Measurements from ENCODE around the gene SUCO.
A peak's percentile ranks its signal among the peaks of the same experiment; 100 is the strongest.
"Not testable (repeated sequence)": the region's sequence is repeated elsewhere in the genome, so short reads cannot be mapped to it uniquely, and the experiment has no call there.

SUCO gene

DNA sequence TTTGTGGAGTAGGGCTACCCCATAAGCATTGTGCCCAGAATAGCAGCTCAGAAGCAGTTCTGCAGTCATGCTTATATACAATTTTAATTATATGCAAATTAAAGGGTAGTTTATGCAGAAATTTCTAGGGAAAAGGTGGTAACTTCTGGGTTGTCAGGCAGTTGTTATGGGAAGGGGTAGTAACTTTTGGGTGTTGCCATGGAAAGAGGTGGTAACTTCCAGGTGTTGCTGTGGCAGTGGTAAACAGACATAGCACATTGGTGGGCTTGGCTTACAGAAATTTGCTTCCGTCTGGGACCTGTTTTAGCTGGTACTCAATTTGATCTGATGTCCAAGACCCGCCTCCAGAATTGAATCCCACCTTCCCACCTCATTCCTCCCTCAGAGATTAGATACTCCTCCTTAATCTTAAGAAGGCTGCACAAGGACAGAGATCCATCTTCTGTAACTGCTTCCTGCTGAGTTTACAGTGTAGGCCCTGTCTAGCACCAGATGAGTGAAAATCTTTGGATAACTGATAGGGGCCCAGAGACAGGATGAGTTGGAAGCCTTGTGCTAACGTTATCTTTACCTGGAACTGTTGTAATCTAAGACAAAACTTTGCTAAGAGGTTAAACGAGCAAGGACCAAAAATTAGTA is 26.7 kb downstream of the SUCO start:
- no peak for DNase-seq (ENCODE audit: low spot score)

DNA sequence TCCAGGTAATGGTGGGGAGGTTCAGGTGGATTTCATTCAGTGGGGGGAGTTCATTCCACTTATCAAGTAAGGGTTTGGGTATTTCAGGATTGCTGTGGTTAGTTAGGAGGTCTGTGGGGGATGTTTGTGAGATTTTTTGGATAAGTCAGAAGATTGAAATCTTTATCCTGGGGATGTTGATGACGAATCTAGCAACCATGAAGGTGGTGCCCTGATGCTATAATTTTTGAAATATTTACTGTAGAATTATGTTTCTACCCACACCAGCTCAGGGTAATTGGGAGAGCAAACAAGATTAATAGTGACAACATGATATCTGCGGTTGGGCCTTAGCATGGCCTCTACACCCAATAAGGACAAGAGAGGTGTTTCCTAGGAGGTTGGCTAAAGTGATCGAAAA is 28.3 kb downstream of the SUCO start:
- DNase-seq (ENCODE audit: low spot score), result no peak

DNA sequence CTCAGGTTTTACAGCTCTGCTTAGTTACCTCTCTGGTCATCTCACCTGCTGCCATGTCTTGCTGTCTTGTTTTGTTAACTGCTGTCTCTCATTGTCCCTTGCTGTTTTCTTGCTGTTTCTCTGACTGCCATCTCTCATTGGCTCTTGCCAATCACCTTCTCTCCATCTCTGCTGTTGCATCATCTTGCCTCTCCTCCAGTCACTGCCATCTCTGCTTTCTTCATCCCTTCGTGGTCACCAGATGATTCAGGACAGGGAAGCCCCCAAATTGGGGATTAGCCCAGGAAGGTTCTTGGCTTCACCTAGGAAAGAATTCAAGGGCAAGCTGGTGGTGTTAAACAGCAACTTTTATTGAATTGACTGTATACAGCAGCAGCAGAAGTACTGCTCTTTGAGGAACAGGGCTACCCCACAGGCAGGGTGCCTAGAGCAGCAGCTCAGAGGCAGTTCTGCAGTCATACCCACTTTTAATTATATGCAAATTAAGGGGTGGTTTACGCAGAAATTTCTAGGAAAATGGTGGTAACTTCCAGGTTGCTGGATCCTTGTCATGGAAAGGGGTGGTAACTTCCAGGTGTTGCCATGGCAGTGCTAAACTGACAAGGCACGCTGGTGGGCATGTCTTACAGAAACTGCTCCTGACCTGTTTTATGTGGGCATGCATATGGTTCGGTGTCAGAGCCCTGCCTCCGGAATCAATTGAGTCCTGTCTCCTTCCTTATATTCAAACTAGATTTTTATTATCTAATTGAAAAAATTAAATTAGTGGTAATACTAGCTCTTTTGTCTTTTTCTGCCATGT is 33.4 kb downstream of the SUCO start:
- DNase-seq (ENCODE audit: low spot score), result no peak

DNA sequence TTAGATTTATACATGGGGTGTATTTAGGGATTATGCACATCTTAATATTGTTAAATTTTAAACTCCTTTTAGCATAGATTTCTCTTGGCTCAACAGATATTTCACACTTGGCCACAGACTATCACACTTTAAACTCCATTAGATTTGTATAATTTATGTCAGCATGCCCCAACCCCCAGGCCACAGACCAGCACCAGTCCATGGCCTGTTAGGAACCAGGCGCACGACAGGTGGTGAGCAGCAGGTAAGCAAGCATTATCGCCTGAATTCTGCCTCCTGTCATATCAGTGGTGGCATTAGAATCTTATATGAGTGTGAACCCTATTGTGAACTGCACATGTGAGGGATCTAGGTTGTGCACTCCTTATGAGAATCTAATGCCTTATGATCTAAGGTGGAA is 34.8 kb downstream of the SUCO start:
- DNase-seq (ENCODE audit: low spot score), result no peak

DNA sequence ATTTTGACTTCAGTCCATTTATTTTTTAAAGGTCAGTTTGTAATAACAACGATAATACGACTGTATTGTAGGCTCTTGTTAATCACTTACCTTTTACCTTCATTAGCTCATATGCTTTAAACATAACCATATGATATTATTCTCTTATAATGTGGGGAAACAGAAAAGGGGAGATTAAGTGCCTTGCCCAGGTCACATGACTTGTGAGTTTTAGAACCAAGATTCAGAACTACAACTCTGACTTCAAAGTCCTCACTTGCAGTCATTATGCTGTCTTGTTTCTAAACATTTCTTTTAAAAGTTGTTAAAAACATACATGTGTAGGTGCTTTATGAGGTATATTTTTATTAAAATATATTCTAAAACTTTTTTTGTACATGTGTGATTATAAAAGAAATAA is 41.1 kb downstream of the SUCO start:
- DNase-seq (ENCODE audit: low spot score), result no peak

DNA sequence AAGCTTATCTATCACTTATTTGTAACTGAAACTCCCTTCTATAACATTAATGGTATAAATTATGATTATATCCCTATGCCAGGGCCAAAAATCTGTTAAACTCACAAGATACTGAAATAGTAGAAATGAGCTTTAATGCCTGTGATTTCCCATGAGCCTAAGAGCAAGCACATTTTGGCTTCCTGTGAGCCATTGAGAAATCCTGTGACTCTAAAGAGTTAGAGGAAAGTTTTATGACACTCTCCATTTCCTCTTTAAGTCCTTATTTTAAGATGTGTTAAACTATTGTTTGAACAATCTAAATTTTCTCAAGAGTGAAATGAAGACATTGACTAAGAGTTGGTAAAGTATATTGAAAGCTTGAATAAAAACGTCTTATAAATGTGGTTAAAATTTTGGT is 45.6 kb downstream of the SUCO start:
- DNase-seq (ENCODE audit: low spot score), result no peak

DNA sequence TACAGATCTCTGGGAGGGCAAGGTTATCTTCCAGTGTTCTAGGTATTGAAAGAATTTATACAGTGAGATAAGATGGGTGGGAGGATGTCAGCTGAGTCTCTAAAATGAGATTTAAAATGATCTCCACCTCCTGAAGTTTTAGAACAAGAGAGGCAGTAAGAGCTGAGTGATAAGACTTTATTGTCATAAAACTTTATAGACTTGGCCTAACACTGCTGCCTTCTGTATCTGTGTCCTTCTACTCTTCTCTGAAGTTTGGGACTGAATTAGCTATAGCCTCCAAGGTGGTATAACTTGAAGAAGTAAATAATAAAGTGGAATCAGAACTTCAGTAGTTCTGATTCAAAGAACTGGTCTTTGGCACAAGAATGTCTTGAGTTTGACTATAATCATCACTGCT is 48.3 kb downstream of the SUCO start:
- no peak for DNase-seq (ENCODE audit: low spot score)

DNA sequence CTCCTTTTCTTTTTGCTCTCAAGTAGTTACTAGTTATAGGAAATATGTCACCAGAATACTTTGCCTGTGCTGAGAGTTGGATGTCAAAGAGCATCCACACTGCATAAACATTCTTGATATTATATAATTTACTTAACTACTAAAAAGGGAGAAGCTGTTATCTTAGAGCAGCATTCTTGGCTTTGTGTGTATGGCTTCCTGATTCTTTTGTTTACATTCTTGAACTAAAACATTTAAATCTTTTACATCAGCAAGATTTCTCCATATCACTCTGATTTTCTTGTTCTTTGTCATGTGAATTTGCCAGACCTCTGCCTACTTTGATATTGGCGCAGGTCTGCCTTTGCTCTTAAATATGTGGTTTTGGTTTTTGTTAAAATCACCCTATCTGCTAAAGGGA is 48.8 kb downstream of the SUCO start:
- DNase-seq (ENCODE audit: low spot score), result no peak

DNA sequence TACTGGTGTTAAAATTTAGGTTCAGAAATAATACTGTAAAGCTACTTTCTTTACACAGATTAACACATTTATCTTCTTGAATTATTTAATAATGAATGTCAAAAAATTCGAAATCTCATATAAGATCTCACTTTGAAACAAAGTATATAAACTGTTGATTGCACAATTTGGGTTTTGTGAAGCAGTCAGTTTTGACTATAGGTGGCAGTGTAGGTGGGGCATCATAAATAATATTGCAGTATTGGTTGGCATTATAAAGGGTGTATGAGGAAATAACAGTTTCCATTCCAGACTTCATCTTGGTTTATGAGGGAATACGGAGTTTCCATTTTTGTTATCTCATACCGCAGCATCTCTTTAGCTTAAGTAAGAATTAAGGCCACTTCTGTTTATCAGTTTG is 49.9 kb downstream of the SUCO start:
- no peak for DNase-seq (ENCODE audit: low spot score)

DNA sequence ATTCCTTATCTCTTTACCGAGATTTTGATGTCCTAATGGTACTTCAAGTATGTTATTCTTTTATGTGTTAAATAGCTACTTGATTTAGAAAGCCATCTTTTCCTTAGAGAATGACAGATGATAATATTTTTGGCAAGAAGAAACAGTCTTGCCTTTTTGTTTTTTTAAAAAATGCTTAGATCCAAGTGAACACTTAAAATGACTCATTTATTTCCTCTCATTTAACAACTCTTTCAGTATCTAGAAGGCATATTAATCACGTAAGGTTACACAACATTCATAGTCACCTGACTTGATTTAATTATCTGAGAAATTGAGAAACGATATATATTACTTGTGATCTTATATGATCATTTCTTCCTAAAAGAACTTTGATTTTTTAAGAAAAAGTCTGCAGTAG is 52.4 kb downstream of the SUCO start:
- DNase-seq (ENCODE audit: low spot score), result no peak

DNA sequence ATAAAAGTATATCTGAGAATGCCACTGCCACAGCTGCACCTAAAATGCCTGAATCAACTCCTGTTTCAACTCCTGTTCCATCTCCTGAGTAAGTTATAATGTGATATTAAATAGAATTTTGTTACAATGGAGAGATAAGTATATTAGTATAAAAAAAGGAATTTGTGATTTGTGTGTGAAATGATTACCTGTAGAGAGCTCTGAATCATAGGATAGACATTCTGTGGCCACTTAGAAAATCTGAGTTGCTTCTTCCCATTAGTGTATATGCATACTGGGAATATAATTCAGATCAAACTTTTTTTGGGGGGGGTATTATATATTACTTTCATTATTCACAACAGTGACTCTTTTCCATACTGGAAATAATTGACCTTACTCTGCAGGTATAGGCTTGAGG is 52.9 kb downstream of the SUCO start:
- DNase-seq (ENCODE audit: low spot score), result no peak

DNA sequence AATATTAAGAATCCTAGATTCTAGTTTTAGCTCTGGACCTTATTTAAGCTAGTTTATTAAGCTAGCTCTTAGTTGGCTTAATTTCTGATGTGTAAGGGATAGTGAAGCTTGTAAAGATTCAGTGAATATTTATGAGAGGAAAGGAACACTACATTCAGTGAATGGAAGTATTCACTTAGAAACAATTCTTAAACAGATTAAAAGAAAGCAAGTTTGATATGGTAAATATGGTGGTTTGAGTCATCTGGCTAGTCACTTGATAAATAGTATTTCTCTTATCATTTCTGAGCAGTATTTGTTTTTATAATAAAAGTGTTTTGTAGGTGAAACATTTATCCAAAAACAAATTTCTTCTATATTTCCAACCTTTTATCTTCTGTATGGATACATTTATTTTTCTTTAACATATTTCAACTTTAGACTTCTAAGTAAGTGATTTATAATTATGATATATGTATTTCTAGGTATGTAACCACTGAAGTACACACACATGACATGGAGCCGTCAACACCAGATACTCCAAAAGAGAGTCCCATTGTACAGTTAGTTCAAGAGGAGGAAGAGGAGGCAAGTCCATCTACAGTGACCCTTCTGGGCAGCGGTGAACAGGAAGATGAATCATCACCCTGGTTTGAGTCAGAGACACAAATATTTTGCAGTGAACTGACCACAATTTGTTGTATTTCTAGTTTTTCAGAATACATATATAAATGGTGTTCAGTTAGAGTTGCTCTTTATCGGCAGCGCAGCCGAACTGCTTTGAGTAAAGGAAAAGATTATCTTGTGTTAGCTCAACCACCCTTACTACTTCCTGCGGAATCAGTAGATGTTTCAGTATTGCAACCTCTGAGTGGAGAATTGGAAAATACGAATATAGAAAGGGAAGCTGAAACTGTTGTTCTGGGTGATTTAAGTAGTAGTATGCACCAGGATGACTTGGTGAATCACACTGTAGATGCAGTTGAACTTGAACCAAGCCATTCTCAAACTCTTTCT is 55.6 kb downstream of the SUCO start:
- DNase-seq (ENCODE audit: low spot score), result no peak

DNA sequence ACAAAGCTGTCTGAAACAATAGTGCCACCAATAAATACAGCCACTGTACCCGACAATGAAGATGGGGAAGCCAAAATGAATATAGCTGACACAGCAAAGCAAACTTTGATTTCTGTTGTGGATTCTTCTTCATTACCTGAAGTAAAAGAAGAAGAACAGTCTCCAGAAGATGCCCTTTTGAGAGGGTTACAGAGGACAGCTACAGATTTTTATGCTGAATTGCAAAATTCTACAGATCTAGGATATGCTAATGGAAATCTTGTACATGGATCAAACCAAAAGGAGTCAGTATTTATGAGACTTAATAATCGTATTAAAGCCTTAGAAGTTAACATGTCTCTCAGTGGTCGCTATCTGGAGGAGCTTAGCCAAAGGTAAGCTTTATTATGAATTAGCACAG is 56.6 kb downstream of the SUCO start:
- no peak for DNase-seq (ENCODE audit: low spot score)

DNA sequence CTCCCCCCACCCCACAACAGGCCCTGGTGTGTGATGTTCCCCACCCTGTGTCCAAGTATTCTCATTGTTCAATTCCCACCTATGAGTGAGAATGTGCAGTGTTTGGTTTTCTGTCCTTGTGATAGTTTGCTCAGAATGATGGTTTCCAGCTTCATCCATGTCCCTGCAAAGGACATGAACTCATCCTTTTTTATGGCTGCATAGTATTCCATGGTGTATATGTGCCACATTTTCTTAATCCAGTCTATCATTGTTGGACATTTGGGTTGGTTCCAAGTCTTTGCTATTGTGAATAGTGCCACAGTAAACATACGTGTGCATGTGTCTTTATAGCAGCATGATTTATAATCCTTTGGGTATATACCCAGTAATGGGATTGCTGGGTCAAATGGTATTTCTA is 58.5 kb downstream of the SUCO start:
- DNase-seq (ENCODE audit: low spot score), result not testable (repeated sequence)

DNA sequence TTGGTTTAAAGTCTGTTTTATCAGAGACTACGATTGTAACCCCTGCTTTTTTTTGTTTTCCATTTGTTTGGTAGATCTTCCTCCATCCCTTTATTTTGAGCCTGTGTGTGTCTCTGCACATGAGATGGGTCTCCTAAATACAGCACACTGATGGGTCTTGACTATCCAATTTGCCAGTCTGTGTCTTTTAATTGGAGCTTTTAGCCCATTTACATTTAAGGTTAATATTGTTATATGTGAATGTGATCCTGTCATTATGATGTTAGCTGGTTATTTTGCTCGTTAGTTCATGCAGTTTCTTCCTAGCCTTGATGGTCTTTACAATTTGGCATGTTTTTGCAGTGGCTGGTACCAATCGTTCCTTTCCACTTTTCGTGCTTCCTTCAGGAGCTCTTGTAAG is 62.1 kb downstream of the SUCO start:
- DNase-seq (ENCODE audit: low spot score), result not testable (repeated sequence)

DNA sequence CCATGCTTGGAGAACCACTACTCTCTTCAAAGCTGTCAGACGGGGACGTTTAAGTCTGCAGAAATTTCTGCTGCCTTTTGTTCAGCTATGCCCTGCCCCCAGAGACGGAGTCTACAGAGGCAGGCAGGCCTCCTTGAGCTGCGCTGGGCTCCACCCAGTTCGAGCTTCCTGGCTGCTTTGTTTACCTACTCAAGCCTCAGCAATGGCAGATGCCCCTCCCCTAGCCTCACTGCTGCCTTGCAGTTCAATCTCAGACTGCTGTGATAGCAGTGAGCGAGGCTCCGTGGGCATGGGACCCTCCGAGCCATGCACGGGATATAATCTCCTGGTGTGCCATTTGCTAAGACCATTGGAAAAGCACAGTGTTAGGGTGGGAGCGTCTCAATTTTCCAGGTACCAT is 63.8 kb downstream of the SUCO start:
- not testable (repeated sequence) for DNase-seq (ENCODE audit: low spot score)

DNA sequence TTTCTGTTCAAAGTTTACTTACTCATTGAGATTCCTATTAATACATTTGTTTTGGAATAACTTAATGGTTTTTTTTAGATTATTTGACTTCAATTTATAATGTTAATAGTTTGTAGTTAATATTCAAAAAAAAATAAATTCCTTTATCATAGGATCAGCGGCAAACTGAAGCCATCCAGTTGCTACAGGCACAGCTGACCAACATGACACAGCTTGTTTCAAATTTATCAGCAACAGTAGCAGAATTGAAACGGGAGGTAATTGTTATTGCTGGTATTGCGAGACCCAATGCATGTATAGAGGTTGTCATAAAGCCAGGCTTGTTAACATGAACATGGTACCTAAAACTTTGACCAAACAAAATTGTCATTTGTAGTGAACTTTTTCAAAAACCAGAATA is 67.0 kb downstream of the SUCO start:
- no peak for DNase-seq (ENCODE audit: low spot score)

DNA sequence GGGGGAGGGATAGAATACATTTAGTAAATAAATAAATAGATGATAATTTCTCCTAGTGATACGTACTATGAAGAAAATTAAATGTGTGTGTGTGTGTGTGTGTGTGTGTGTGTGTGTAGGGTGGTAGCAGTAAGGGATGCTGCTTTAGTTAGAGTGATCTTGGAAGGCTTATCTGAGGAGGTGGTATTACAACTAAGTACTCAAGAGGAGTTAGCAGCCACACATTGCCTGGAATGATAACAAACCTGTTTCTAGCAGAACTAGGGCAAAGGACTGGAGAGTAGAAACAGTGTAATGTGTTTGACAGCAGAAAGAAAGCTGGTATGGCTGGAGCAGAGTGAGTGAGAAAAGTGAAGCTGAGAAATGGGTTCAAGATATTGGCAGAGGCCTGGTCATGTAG is 67.7 kb downstream of the SUCO start:
- DNase-seq (ENCODE audit: low spot score), result no peak

DNA sequence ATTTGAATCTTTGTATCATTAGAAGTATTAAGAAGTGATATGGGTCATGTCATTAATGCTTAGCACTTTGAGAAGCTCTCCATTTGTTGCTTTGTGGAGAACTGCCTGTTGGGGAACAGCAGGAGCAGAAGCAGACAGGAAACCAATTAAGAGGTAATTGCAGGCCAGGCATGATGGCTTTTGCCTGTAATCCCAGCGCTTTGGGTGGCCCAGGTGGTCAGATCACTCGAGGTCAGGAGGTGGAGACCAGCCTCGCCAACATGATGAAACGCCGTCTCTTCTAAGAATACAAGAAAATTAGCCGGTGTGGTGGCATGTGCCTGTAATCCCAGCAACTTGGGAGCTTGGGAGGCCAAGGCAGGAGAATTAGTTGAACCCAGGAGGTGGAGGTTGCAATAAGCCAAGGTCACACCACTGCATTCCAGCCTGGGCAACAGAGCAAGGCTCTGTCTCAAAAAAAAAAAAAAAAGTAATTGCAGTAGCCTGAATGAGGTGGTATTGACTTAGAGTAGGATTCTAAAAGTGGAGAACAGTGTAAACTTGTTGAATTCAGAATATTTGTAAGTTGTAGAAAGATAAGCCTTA is 68.2 kb downstream of the SUCO start:
- DNase-seq (ENCODE audit: low spot score), result no peak

DNA sequence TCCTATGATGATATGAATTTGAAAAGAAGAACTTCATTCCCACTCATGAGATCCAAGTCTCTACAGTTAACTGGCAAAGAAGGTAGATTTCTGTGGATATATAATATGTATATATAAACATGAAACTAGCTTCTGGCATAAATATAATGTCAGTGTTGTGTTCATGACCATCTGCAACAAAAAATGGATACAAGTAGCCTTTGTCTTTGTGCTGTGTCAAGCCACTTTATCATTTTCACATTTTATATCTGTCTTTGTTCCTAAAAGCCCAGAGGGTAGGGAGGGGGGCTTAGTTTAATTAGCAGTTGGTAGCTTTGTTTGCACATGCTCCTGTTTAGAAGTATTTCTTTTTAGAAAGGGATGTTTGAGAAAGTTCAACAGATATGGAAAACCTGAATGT is 69.8 kb downstream of the SUCO start:
- DNase-seq (ENCODE audit: low spot score), result peak; percentile 7

DNA sequence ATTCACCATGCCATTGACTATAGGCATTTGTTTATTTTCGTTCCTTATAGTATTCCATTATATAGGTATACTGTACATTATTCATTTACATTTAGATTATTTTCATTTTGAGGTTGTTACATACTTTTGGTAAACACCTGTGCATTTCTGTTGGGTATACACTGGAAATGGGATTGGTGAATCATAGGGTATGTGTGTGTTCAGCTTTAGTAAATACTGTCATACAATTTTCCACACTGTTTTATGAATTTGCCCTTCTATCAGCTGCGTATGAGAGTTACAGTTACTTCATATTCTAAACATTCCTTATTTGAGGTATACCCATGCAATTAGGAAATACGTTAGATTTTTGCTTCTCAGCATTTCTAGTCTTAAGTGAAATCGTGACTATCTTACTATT is 70.9 kb downstream of the SUCO start:
- DNase-seq (ENCODE audit: low spot score), result no peak

DNA sequence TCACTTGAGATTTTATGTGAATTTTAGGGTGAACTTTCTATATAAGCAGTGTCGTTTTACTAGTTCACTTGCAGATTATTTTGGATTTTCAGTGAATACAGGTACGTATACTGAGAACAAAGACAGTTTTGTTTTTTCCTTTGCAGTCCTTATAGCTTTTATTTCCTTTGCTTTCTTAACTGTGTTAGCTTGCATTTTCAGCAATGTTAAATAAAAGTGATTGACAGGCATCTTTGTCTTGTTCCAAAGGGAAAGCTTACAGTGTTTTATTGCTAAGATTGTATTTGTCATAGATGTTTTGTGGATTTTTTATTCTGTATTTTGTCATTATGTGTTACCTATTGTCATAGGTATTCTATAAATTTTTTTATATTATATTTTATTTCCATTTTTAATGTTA is 72.7 kb downstream of the SUCO start:
- no peak for DNase-seq (ENCODE audit: low spot score)
